Sigmoid colon (tissue), 7 donors: Measurements from ENCODE around the gene DNPEP. TPM values are rescaled to one million over a fixed set of nuclear protein-coding genes. Genes with fewer than 3 reads are reported as not detected.

ENCODE experiments used
- DNase-seq: peaks from one replicate; pipeline ENCODE4 v3.0.0-alpha.2; 2019
- H3K27ac ChIP-seq, 4 donors: fragments of 200-600 bp; sonication (generic); one replicate each; pipeline ENCODE4 v1.5.1; 2016 to 2019; ENCODE audit warnings: mild to moderate bottlenecking in 1 of 4
- H3K27me3 ChIP-seq, 3 donors: fragments of 200-600 bp; sonication (generic); one replicate each; pipeline ENCODE4 v1.5.1; 2019; ENCODE audit warnings: mild to moderate bottlenecking in 1 of 3
- H3K36me3 ChIP-seq, 4 donors: fragments of 200-600 bp; sonication (generic); one replicate each; pipeline ENCODE4 v1.5.1; 2016 to 2019
- H3K4me1 ChIP-seq, 4 donors: fragments of 200-600 bp; sonication (generic); one replicate each; pipeline ENCODE4 v1.5.1; 2017 to 2019
- H3K4me3 ChIP-seq, 4 donors: fragments of 200-600 bp; sonication (generic); one replicate each; pipeline ENCODE4 v1.5.1; 2017 to 2019; ENCODE audit warnings: mild to moderate bottlenecking in 2 of 4, moderate library complexity in 1 of 4
- H3K9me3 ChIP-seq, 4 donors: fragments of 200-600 bp in 3 of 4; sonication (generic) in 3 of 4; one replicate each; pipeline versions ENCODE4 v1.5.1 to v1.6.1; 2013 to 2019
- CTCF ChIP-seq, 4 experiments: fragments of 450-650 bp in 3 of 4; fragments of 200-600 bp in 1 of 4; IDR thresholded peaks; one replicate each; pipeline ENCODE4 v1.5.1; 2016 to 2019; ENCODE audit warnings: antibody characterized with exemption in 4 of 4, mild to moderate bottlenecking in 3 of 4, moderate library complexity in 2 of 4
- EP300 ChIP-seq, 4 donors: sonication (generic); formaldehyde crosslinking; IDR thresholded peaks; one replicate each; pipeline ENCODE4 v1.6.1; 2017; ENCODE audit warnings: antibody characterized with exemption in 4 of 4
- POLR2A ChIP-seq, 2 donors: fragments of 450-650 bp; IDR thresholded peaks; one replicate each; pipeline ENCODE4 v1.6.1; 2016; ENCODE audit warnings: antibody characterized with exemption in 2 of 2, mild to moderate bottlenecking in 2 of 2, moderate library complexity in 2 of 2
- POLR2AphosphoS5 ChIP-seq, 4 donors: sonication (generic); formaldehyde crosslinking; IDR thresholded peaks; one replicate each; pipeline ENCODE4 v1.6.1; 2017; ENCODE audit warnings: antibody characterized with exemption in 4 of 4
- WGBS, 2 donors: extraction: QIAGEN DNeasy Blood & Tissue Kit; methylation state at CpG; one replicate each; pipeline ENCODE4 v1.1.7; 2013; 5-methylcytosine and 5-hydroxymethylcytosine counted together
- intact Hi-C: fragments of 100-400 bp; cut with DNase I; formaldehyde crosslinking; loops from one replicate; pipeline ENCODE4 v1.15.1; 2023
- polyA plus RNA-seq, 3 donors: library from polyadenylated mRNA; stranded (reverse); fragments of 200-250 nt; gene quantifications; one replicate each; pipeline ENCODE4 v1.2.3, GENCODE V29; 2013
- total RNA-seq, 4 donors: library from RNA; depleted of rRNA; stranded (reverse); fragments of >200 nt; gene quantifications; one replicate each; pipeline ENCODE4 v1.1.0, GENCODE V29; 2016
- donor health status: healthy with polysubstance abuse.
- donor health status: Bipolar disorder and iron deficiency.
- donor health status: healthy.

The DNPEP gene
- total and polyA plus RNA-seq, 7 donors, result 43.2 to 137 (median 62.8) TPM

DNA sequence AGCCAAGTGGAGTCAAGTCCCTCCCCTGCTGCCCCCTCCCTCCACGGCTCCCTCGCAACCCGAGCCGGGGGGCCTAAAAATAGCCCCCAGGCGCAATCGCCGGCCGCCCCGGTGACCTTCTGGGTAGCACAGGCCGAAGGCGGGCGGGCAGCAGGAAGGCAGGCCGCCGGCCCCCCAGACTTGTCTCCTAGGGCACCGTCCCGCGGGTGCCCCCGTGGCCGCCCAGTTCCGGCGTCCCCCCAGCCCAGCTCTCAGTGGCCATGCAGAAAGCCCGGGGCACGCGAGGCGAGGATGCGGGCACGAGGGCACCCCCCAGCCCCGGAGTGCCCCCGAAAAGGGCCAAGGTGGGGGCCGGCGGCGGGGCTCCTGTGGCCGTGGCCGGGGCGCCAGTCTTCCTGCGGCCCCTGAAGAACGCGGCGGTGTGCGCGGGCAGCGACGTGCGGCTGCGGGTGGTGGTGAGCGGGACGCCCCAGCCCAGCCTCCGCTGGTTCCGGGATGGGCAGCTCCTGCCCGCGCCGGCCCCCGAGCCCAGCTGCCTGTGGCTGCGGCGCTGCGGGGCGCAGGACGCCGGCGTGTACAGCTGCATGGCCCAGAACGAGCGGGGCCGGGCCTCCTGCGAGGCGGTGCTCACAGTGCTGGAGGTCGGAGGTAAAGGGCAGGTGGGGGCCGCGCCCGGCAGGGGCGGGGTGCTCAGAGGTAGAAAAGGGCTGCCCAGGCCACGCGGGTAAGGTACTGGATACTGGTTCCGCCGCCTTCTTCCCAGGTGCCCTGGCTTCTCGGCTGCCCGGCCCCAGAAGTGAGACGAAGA, 47.2 kb upstream of the DNPEP start, which contains the start of gene SPEG:
TSS of gene SPEG (plus strand) at position 126 of the 808 bp plus-strand sequence. CDS start at position 261, 135 bp downstream.
- peaks cover 0 to 13% (median 9%) of the 10 kb centered on the region in 3 donors for H3K27me3 ChIP-seq
- WGBS, 2 donors, result 11 to 13% methylated on average over 77 of the region's 77 CpGs
- H3K9me3 ChIP-seq, result no peaks in the 10 kb centered on the region
- no peak for TF ChIP-seq CTCF (IDR thresholded peaks at IDR 0.05)
- TF ChIP-seq POLR2AphosphoS5 (IDR thresholded peaks at IDR 0.05), result peak in 1 of 4 donors; percentile 44
- peak; percentile 67 for DNase-seq
- peak within 1 kb of the TSS; percentile 19 to 53 (median 46) for H3K4me3 ChIP-seq
- intact Hi-C loops, result no loop called here
- H3K4me1 ChIP-seq, result peaks cover 0 to 73% (median 70%) of the 10 kb centered on the region in 4 donors
- H3K36me3 ChIP-seq, result no peaks in the 10 kb centered on the region
- H3K27ac ChIP-seq, result peak within 1 kb of the TSS; percentile 96 to 99 (median 99)

GRCh38 chr2:219434468-219434717, 46.7 kb upstream of the DNPEP start:
- Histone ChIP-seq H3K9me3 (no peaks in the 10 kb centered on the region), H3K4me1 (peaks cover 0 to 71% (median 66%) of the 10 kb centered on the region in 4 donors), H3K27me3 (peaks cover 0 to 13% (median 9%) of the 10 kb centered on the region in 3 donors), H3K27ac (peak overlapping the region; percentile 96 to 99 (median 99)), H3K36me3 (no peaks in the 10 kb centered on the region), H3K4me3 (peak overlapping the region; percentile 19 to 53 (median 46))
- intact Hi-C loops, result no loop called here
- no peak for DNase-seq
- no peak for TF ChIP-seq CTCF (IDR thresholded peaks at IDR 0.05)
- TF ChIP-seq POLR2A (IDR thresholded peaks at IDR 0.05), result peak in 1 of 2 donors; percentile 0
- WGBS, 2 donors, result 35 to 60% methylated on average over 9 of the region's 9 CpGs

DNA sequence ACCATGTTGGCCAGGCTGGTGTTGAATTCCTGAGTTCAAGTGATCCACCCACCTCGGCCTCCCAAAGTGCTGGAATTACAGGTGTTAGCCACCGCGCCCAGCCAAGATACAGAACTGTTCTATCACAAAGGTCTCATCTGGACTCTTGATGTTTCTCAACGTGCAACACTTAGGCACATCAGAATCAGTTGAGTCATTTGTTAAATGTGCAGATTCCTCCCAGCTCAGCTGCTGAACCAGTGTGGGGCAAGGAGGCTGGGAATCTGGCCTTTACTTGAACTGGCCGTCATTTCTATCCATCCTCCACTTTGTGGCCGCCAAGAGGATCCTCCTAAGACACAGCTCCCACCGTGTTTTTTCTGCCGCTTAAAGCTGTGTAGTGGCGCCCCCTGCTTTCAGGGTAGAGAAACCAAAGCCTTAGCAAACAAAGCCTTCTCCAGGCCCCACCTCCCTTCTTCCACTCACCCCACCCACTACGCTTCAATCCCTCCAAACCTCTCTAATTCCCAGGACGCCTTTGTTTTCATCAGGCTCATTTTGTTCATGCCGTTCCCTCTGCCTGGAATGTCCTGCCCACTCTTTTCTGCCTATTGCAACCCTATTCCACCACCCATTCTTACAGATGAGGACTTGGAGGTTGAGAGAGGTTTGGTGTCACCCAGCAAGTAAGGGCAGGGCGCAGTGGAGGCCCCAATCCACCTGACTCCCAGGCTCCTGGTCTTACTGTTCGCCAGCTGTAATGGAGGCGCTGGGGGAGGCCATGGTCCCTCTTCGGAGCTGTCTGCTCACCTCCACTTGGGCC, 46.2 kb upstream of the DNPEP start:
- H3K4me3 ChIP-seq, result peak overlapping the region; percentile 19 to 53 (median 46)
- H3K36me3 ChIP-seq, result no peaks in the 10 kb centered on the region
- intact Hi-C loops, result loop anchor here (1.0 kb wide), 1 partner anchor 28 kb away; no protein-coding TSS in a partner anchor
- WGBS, 2 donors, result 69 to 74% methylated on average over 16 of the region's 16 CpGs
- TF ChIP-seq EP300 (IDR thresholded peaks at IDR 0.05) (peak; percentile 30 to 94 (median 74)), POLR2AphosphoS5 (IDR thresholded peaks at IDR 0.05) (peak; percentile 81 to 86 (median 84)), POLR2A (IDR thresholded peaks at IDR 0.05) (peak in 1 of 2 donors; percentile 49), CTCF (IDR thresholded peaks at IDR 0.05) (peak; percentile 63 to 87 (median 80))
- H3K4me1 ChIP-seq, result peaks cover 0 to 65% (median 63%) of the 10 kb centered on the region in 4 donors
- H3K9me3 ChIP-seq, result no peaks in the 10 kb centered on the region
- H3K27me3 ChIP-seq, result peaks cover 0 to 13% (median 9%) of the 10 kb centered on the region in 3 donors
- peak; percentile 94 for DNase-seq
- H3K27ac ChIP-seq, result peak overlapping the region; percentile 96 to 99 (median 99)

DNA sequence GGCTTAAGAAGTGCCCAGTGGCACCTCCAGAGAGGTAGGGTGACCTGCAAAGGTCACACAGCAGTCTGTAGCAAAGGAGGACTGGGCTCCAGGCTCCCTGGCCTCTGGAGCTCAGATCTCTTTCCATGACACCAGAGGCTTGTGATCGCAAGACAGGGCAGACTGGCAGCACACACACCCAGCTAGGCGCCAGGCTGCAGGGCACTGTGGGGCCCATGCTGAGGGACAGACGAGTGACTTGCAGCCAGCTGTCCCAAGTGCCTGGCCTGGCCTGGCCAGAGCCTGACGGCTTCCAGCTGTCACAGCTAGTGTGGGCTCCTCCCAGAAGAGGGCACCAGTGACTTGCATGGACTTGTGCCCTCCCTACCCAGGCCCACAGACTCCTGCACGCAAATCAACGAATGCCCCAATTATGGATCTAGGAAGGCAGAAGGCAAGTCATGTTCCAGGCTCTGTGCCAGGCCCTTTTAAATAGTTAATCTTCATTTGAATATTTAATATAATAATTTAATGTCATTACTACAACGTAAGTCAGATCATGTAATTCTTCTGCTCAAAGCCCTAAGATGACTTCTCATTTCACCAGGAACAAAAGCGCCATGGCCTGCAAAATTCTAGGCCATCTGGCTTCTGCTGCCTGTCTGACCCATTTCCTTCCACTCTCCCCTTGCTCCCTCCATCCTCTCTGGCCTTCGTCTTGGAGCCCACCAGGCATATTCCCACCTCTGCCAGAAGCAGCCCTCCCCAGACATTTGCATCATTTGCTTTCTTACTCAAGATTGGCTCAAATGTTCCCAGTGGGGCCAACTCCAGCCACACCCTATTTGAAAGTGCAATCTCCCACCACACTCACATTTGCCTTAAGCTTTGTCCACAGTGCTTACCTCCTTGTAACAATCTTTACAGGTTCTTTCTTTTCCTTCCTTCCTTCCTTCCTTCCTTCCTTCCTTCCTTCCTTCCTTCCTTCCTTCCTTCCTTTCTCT, 43.2 kb upstream of the DNPEP start:
- peaks cover 0 to 39% (median 35%) of the 10 kb centered on the region in 4 donors for H3K4me1 ChIP-seq
- TF ChIP-seq CTCF (IDR thresholded peaks at IDR 0.05), result no peak
- TF ChIP-seq POLR2A (IDR thresholded peaks at IDR 0.05), result no peak
- TF ChIP-seq POLR2AphosphoS5 (IDR thresholded peaks at IDR 0.05), result peak; percentile 42 to 96 (median 74)
- no peak for TF ChIP-seq EP300 (IDR thresholded peaks at IDR 0.05)
- intact Hi-C loops, result no loop called here

More for the DNA sequence above, 43.2 kb upstream of the DNPEP start:
- H3K36me3 ChIP-seq, result peaks cover 5 to 10% (median 7%) of the 10 kb centered on the region in 4 donors
- H3K9me3 ChIP-seq, result no peaks in the 10 kb centered on the region
- peak overlapping the region; percentile 96 to 99 (median 99) for H3K27ac ChIP-seq
- peak; percentile 82 for DNase-seq
- WGBS, 2 donors, result 50 to 63% methylated on average over 9 of the region's 9 CpGs
- H3K27me3 ChIP-seq, result peaks cover 0 to 13% (median 9%) of the 10 kb centered on the region in 3 donors
- H3K4me3 ChIP-seq, result no peak overlapping the region
